ENCODE data around the gene RUNX1.

Gene RUNX1

GRCh38 chr21:34881839-34882371 is 167.2 kb downstream of the RUNX1 start:
- TF ChIP-seq ISL1 (CRISPR knock-in tag; IDR thresholded peaks at IDR 0.05) (no peak; the same call in 1 of the 2 replicates), TOX (CRISPR knock-in tag; IDR thresholded peaks at IDR 0.05; ENCODE audit: borderline replicate concordance) (peak; percentile 17; the same call in 1 of the 2 replicates), TSHZ2 (CRISPR knock-in tag; IDR thresholded peaks at IDR 0.05) (no peak), ZC3H10 (CRISPR knock-in tag; IDR thresholded peaks at IDR 0.05) (no peak), ZNF565 (CRISPR knock-in tag; conservative IDR thresholded peaks at IDR 0.05; ENCODE audit: low read depth) (no peak)
- peak; percentile 59 for ATAC-seq

- TF ChIP-seq OSR1 (CRISPR knock-in tag; IDR thresholded peaks at IDR 0.05) (no peak), ZNF565 (CRISPR knock-in tag; conservative IDR thresholded peaks at IDR 0.05; ENCODE audit: low read depth) (no peak)
- ATAC-seq: peak; percentile 33
These were observed 167.7 kb downstream of the RUNX1 start for GRCh38 chr21:34881421-34881820.

- TF ChIP-seq CREB5 (CRISPR knock-in tag; IDR thresholded peaks at IDR 0.05; ENCODE audit: low read depth) (no peak), ZFP30 (CRISPR knock-in tag; IDR thresholded peaks at IDR 0.05) (no peak), ZFP3 (CRISPR knock-in tag; IDR thresholded peaks at IDR 0.05) (no peak), GLIS3 (CRISPR knock-in tag; IDR thresholded peaks at IDR 0.05) (no peak), CSDC2 (CRISPR knock-in tag; IDR thresholded peaks at IDR 0.05) (no peak), RARB (CRISPR knock-in tag; IDR thresholded peaks at IDR 0.05) (no peak), PPARA (CRISPR knock-in tag; IDR thresholded peaks at IDR 0.05; ENCODE audit: borderline replicate concordance) (no peak)
- no peak for ATAC-seq
These were observed 168.7 kb downstream of the RUNX1 start for GRCh38 chr21:34880401-34880800.

- no peak for TF ChIP-seq ZNF565 (CRISPR knock-in tag; conservative IDR thresholded peaks at IDR 0.05; ENCODE audit: low read depth)
- TF ChIP-seq SNAI2 (CRISPR knock-in tag; IDR thresholded peaks at IDR 0.05): no peak
- TF ChIP-seq PATZ1 (CRISPR knock-in tag; IDR thresholded peaks at IDR 0.05; ENCODE audit: borderline replicate concordance): no peak
- no peak for TF ChIP-seq TOX (CRISPR knock-in tag; IDR thresholded peaks at IDR 0.05; ENCODE audit: borderline replicate concordance)
- TF ChIP-seq ZC3H10 (CRISPR knock-in tag; IDR thresholded peaks at IDR 0.05): no peak
- no peak for TF ChIP-seq ARNTL (CRISPR knock-in tag; IDR thresholded peaks at IDR 0.05; ENCODE audit: borderline replicate concordance, low read depth)
- TF ChIP-seq CREB5 (CRISPR knock-in tag; IDR thresholded peaks at IDR 0.05; ENCODE audit: low read depth): no peak
- no peak for TF ChIP-seq RARB (CRISPR knock-in tag; IDR thresholded peaks at IDR 0.05)
- no peak for TF ChIP-seq ZFP30 (CRISPR knock-in tag; IDR thresholded peaks at IDR 0.05)
- no peak for TF ChIP-seq BACH2 (CRISPR knock-in tag; IDR thresholded peaks at IDR 0.05; ENCODE audit: borderline replicate concordance)
- TF ChIP-seq CSDC2 (CRISPR knock-in tag; IDR thresholded peaks at IDR 0.05): no peak
- TF ChIP-seq TCF4 (CRISPR knock-in tag; IDR thresholded peaks at IDR 0.05; ENCODE audit: borderline replicate concordance): no peak
- TF ChIP-seq ZNF8 (CRISPR knock-in tag; IDR thresholded peaks at IDR 0.05): no peak
- TF ChIP-seq OSR1 (CRISPR knock-in tag; IDR thresholded peaks at IDR 0.05): no peak
- ATAC-seq: no peak
These were observed 170.2 kb downstream of the RUNX1 start for GRCh38 chr21:34878940-34879339.

GRCh38 chr21:34878501-34878900 is 170.6 kb downstream of the RUNX1 start:
- no peak for ATAC-seq
- no peak for TF ChIP-seq OSR1 (CRISPR knock-in tag; IDR thresholded peaks at IDR 0.05)

Measured in SK-N-SH treated with all-trans-retinoic acid at 6 μM for 48 hours (cell line).